ENCODE measurements around the gene RPN1. TPM values are rescaled to one million over a fixed set of nuclear protein-coding genes. Genes with fewer than 3 reads are reported as not detected.

Gene RPN1
- total and polyA plus RNA-seq, 2 of the 13 experiments (the other 11 are each of a cell fraction or from before 2014, with no cell fraction given), result 290 to 342 TPM

- TF ChIP-seq, protein P1, sequence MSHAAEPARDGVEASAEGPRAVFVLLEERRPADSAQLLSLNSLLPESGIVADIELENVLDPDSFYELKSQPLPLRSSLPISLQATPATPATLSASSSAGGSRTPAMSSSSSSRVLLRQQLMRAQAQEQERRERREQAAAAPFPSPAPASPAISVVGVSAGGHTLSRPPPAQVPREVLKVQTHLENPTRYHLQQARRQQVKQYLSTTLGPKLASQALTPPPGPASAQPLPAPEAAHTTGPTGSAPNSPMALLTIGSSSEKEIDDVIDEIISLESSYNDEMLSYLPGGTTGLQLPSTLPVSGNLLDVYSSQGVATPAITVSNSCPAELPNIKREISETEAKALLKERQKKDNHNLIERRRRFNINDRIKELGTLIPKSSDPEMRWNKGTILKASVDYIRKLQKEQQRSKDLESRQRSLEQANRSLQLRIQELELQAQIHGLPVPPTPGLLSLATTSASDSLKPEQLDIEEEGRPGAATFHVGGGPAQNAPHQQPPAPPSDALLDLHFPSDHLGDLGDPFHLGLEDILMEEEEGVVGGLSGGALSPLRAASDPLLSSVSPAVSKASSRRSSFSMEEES (CRISPR knock-in tag; IDR thresholded peaks at IDR 0.05), result 0 out of 2 replicates have a peak, but pooled peaks have one; percentile 12
- TF ChIP-seq U2AF1 (optimal IDR thresholded peaks at IDR 0.05; ENCODE audit: low read depth, low read length) (no peak), STAG1 (CRISPR knock-in tag; IDR thresholded peaks at IDR 0.05) (peak; percentile 96), HNRNPL (IDR thresholded peaks at IDR 0.05; ENCODE audit: low read depth, low read length) (no peak), PAF1 (CRISPR knock-in tag; IDR thresholded peaks at IDR 0.05) (no peak), ZNF234 (CRISPR knock-in tag; conservative IDR thresholded peaks at IDR 0.05) (no peak), PAX8 (CRISPR knock-in tag; IDR thresholded peaks at IDR 0.05; ENCODE audit: borderline replicate concordance) (no peak), U2AF2 (IDR thresholded peaks at IDR 0.05; ENCODE audit: low read depth, low read length) (no peak), YEATS2 (CRISPR knock-in tag; IDR thresholded peaks at IDR 0.05; ENCODE audit: borderline replicate concordance) (peak; percentile 40; the same call in 1 of the 2 replicates), ZNF619 (CRISPR knock-in tag; IDR thresholded peaks at IDR 0.05) (no peak), ZSCAN29 (CRISPR knock-in tag; conservative IDR thresholded peaks at IDR 0.05) (no peak), ZNF558 (CRISPR knock-in tag; IDR thresholded peaks at IDR 0.05; ENCODE audit: borderline replicate concordance) (no peak), POLR2A (IDR thresholded peaks at IDR 0.05; ENCODE audit: insufficient read depth in 1 of 2, low read depth in 2 of 2, low read length in 2 of 2) (no peak), JUNB (CRISPR knock-in tag; IDR thresholded peaks at IDR 0.05; ENCODE audit: borderline replicate concordance) (no peak), NPAS2 (CRISPR knock-in tag; IDR thresholded peaks at IDR 0.05; ENCODE audit: borderline replicate concordance) (no peak), ZNF589 (CRISPR knock-in tag; conservative IDR thresholded peaks at IDR 0.05) (no peak), ZC3H4 (CRISPR knock-in tag; IDR thresholded peaks at IDR 0.05; ENCODE audit: borderline replicate concordance) (no peak), SAP130 (CRISPR knock-in tag; IDR thresholded peaks at IDR 0.05; ENCODE audit: low read depth) (peak; percentile 25; the same call in 1 of the 2 replicates), ZSCAN25 (CRISPR knock-in tag; IDR thresholded peaks at IDR 0.05) (no peak)
- TF ChIP-seq, protein P2, sequence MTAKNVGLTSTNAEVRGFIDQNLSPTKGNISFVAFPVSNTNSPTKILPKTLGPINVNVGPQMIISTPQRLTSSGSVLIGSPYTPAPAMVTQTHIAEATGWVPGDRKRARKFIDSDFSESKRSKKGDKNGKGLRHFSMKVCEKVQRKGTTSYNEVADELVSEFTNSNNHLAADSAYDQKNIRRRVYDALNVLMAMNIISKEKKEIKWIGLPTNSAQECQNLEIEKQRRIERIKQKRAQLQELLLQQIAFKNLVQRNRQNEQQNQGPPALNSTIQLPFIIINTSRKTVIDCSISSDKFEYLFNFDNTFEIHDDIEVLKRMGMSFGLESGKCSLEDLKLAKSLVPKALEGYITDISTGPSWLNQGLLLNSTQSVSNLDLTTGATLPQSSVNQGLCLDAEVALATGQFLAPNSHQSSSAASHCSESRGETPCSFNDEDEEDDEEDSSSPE (CRISPR knock-in tag; IDR thresholded peaks at IDR 0.05), result no peak
- TF ChIP-seq, protein P3, sequence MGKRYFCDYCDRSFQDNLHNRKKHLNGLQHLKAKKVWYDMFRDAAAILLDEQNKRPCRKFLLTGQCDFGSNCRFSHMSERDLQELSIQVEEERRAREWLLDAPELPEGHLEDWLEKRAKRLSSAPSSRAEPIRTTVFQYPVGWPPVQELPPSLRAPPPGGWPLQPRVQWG (CRISPR knock-in tag; IDR thresholded peaks at IDR 0.05; ENCODE audit: borderline replicate concordance, low read depth), result no peak
- TF ChIP-seq, protein P4, sequence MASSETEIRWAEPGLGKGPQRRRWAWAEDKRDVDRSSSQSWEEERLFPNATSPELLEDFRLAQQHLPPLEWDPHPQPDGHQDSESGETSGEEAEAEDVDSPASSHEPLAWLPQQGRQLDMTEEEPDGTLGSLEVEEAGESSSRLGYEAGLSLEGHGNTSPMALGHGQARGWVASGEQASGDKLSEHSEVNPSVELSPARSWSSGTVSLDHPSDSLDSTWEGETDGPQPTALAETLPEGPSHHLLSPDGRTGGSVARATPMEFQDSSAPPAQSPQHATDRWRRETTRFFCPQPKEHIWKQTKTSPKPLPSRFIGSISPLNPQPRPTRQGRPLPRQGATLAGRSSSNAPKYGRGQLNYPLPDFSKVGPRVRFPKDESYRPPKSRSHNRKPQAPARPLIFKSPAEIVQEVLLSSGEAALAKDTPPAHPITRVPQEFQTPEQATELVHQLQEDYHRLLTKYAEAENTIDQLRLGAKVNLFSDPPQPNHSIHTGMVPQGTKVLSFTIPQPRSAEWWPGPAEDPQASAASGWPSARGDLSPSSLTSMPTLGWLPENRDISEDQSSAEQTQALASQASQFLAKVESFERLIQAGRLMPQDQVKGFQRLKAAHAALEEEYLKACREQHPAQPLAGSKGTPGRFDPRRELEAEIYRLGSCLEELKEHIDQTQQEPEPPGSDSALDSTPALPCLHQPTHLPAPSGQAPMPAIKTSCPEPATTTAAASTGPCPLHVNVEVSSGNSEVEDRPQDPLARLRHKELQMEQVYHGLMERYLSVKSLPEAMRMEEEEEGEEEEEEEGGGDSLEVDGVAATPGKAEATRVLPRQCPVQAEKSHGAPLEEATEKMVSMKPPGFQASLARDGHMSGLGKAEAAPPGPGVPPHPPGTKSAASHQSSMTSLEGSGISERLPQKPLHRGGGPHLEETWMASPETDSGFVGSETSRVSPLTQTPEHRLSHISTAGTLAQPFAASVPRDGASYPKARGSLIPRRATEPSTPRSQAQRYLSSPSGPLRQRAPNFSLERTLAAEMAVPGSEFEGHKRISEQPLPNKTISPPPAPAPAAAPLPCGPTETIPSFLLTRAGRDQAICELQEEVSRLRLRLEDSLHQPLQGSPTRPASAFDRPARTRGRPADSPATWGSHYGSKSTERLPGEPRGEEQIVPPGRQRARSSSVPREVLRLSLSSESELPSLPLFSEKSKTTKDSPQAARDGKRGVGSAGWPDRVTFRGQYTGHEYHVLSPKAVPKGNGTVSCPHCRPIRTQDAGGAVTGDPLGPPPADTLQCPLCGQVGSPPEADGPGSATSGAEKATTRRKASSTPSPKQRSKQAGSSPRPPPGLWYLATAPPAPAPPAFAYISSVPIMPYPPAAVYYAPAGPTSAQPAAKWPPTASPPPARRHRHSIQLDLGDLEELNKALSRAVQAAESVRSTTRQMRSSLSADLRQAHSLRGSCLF (CRISPR knock-in tag; IDR thresholded peaks at IDR 0.05; ENCODE audit: borderline replicate concordance), result no peak
- TF ChIP-seq, protein P5, sequence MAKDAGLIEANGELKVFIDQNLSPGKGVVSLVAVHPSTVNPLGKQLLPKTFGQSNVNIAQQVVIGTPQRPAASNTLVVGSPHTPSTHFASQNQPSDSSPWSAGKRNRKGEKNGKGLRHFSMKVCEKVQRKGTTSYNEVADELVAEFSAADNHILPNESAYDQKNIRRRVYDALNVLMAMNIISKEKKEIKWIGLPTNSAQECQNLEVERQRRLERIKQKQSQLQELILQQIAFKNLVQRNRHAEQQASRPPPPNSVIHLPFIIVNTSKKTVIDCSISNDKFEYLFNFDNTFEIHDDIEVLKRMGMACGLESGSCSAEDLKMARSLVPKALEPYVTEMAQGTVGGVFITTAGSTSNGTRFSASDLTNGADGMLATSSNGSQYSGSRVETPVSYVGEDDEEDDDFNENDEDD (CRISPR knock-in tag; IDR thresholded peaks at IDR 0.05; ENCODE audit: borderline replicate concordance), result 0 out of 2 replicates have a peak, but pooled peaks have one; percentile 20
These were observed 59.7 kb downstream of the RPN1 start (continued) for GRCh38 chr3:128590948-128591347.

Data from HepG2 (cell line).